PC-9 (cell line): Measurements from ENCODE around the gene RIMKLA.

Source experiments
- EZH2 ChIP-seq: fragments of 200-600 bp; sonication (generic); IDR thresholded peaks from 2 replicates; pipeline ENCODE4 v1.8.0; 2017; ENCODE audit warnings: antibody characterized with exemption, low read depth
- TF ChIP-seq, protein P1 (sequence below): fragments of 200-600 bp; sonication (generic); conservative IDR thresholded peaks from 2 replicates; pipeline ENCODE4 v1.6.1; 2017; ENCODE audit warnings: mixed run types, antibody characterized with exemption, mild to moderate bottlenecking, moderate library complexity

DNA sequence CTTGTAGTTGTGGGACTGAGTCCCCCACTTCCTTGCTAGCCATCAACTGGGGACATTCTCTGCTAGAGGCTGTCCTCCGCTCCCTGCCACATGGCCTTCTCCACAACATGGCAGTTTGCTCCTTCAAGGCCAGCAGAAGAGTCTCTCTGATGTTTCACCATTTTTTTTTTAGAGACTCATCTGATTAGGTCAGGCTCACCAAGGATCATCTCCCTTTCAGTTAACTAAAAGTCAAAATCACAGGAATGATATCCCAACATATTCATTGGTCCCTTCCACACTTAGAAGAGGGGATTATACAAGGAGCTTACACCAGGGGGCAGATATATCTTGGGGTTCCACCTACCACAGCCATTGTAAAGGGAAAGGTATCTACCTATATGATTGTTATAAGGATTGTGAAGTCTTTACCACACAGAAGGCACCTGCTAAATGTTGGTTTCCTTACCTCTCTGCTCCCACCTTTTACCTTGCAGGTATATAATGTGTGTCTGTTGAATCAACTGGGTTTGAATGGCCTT lies 23.3 kb downstream of the RIMKLA start:
- TF ChIP-seq, protein P1, sequence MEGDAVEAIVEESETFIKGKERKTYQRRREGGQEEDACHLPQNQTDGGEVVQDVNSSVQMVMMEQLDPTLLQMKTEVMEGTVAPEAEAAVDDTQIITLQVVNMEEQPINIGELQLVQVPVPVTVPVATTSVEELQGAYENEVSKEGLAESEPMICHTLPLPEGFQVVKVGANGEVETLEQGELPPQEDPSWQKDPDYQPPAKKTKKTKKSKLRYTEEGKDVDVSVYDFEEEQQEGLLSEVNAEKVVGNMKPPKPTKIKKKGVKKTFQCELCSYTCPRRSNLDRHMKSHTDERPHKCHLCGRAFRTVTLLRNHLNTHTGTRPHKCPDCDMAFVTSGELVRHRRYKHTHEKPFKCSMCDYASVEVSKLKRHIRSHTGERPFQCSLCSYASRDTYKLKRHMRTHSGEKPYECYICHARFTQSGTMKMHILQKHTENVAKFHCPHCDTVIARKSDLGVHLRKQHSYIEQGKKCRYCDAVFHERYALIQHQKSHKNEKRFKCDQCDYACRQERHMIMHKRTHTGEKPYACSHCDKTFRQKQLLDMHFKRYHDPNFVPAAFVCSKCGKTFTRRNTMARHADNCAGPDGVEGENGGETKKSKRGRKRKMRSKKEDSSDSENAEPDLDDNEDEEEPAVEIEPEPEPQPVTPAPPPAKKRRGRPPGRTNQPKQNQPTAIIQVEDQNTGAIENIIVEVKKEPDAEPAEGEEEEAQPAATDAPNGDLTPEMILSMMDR, result 0 out of 2 replicates have a peak, but pooled peaks have one; percentile 26
- TF ChIP-seq EZH2, result no peak
